Measurements from ENCODE around the gene AJAP1.

Gene AJAP1

DNA sequence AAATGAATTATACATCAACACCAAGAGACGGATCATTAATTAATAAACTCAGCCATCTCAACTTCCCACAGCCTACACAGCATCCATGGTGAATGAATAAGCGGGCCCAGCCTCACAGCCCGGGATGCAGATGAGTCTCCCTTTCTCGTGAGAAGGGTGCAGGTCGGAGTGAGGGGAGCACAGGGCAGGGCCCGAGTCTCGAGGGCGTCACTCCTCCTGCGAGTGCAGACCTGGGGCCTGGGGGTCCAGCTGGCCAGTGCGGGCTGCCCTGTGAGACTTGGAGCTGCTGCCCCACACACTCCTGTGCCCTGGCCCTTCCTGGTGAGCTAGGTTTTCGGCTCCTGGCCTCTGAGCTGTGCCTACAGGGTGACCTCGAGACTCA is 74.7 kb downstream of the AJAP1 start:
- DNase-seq = no peak

DNA sequence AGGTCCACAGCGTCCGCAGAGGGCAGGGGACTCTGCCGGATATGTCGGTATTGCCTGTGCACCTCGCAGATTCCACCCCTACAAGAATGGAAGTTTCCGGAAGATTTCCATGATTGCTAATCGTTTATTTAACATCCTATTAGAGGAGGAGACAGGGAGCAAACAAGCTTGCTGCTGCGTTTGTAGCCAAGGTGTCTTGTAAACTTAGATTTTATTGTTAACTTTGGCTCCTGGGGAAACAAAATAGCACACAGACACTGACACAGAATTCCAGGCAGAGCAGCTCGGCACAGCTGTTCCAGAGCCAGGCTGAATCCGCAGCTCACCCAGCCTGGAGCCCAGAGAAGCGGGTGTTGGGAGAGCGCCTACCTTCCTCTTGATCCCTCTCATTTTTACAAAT is 75.7 kb downstream of the AJAP1 start:
- DNase-seq = no peak

DNA sequence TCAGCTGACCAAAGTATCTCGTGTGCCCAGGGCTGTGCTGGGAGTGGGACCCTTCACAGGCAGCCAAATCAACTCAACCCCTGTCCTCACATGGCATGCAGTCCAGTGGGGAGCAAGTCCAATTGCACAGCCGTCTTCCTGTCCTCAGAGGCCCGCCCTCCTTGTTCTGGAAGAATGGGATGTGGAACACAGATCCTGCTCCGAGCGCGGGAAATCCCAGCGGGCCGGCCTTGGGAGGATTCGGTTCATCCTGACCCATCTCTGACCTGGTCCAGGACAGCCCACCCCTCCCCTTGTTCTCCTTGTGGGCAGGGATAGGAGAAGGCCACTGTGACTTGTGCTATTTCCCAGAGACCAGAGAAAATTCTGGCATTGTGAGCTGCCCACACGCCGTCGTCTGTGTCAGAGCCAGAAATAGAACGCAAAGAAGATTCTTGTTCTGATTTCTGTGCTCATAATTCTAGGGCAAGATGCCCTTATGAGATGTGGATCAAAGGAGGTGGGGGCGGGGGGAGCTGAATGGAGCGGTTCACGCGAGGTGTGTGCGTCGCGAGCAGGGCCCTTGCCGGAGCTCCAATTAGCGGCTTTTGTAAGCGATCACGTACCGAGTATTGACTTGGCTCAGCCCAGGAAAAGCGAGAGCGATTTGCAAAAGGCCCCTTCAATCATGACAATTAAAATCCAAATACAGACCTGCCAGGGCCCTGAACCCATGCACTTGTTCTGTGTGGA is 79.2 kb downstream of the AJAP1 start:
- peak in 9 of 56 donors; percentile 9 to 60 (median 24) for DNase-seq

DNA sequence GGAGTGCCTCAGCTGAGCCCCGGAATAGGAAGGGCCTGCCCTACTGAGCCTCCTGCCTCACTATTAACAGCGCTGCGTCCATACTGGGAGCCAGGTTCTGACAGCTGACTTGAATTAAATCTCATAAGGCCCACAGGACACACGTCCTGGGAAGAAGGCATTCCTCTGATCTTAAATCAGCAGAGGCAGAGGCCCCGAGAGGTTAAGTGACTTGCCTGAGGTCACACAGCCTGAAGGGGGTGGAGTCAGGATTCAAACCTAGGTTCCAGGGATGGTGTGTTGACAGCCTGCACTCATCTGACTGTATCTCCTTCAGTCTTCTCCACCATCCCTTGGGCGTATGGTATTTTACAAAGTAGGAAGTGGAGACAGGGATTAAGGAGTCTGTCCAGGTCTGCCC is 79.8 kb downstream of the AJAP1 start:
- DNase-seq = no peak

DNA sequence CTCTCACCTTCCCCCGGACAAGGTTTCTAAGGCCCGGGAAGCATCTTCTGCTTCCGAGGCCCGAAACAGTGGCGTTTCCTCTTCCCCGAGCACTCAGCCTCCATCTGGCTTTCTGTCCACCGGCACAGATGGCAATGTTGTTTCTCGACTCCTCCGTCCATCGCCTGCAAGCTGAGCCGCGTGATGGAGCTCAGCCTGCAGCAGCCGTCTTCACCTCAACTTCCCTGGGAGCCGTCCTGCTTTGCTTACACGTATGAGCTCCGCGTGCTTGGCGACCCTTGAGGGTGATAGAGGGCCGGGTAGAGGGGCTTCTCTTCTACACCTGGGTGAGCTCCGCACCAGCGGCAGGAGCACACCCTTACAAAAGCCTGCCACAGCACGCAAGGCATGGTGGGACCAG is 80.4 kb downstream of the AJAP1 start:
- DNase-seq = no peak

DNA sequence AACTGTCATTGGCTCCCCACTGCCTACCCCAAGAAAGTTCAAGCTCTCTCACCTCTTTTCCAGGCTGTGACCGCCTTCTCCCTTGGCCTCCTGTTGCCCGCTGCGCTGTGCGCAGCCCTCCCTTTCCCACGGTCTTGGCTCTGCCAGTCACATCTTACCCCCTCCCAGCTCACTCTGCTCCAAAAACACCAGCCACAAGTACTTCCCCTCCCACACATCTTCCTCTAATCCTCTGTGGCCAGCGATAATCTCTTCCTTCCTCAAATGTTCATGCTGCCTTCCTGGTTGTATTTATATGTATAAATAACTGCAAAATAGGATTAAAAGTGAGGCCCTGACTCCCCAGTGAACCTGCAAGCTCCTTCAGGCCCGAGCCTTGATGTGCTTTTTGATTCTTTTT is 81.8 kb downstream of the AJAP1 start:
- no peak for DNase-seq

DNA sequence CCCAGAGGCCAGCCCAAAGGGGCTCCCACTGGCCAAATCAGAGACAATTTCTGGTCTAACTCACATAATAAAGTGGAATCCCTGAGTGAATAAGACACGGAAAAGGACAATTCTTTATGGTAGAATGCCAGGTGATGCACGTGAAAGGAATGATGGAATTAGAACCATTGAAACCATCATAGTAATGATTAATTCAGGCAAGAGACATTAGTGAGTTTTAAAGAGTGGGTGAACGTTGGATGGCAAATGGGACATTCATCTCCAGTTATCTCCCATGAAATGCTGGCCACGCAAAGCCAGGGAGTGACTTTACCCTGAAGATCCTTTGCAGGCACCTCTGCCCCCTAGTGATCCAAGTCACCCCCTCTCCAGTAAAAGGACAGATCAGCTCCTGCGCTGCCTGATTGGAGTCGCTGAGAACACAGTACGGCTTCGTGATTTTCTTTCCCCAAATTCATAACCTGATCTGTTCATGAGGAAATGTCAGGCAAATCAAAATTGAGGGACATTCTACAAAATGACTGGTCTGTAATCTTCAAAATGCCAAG is 87.5 kb downstream of the AJAP1 start:
- peak in 7 of 56 donors; percentile 6 to 22 (median 12) for DNase-seq

DNA sequence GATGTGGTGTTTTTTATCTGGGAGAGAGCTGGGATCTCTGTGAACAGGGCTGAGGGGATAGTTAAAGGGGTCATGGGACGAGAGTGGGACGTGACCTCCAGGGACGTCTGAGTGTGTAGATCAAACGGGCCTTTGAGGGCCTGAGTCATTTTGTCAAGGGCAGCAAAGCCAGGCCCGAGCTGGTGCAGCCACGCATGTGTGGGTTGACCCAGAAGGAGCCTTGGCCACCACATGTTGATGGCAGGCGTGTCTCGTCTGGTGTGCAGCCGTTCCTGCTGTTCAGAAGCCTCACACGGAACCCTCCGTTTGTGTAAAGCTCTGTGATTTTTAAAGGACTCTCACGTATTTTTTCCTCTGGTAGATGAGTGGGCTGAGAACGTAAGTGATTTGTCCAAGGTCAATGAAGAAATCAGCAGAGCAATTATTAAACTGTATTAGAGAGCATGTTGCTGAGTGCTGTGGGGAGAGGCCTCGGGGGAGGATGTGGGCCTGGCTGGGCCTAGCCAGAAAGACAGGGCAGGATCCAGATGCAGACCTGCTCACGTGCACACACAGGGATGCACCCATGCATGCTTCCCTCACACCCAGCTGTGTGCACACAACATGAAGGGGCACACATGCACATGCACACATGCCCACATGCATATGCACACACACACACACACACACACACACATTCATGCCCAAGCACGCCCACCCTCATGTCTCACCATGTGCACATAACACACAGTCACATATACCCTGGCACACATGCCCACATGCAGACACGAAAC is 89.8 kb downstream of the AJAP1 start:
- DNase-seq = no peak

DNA sequence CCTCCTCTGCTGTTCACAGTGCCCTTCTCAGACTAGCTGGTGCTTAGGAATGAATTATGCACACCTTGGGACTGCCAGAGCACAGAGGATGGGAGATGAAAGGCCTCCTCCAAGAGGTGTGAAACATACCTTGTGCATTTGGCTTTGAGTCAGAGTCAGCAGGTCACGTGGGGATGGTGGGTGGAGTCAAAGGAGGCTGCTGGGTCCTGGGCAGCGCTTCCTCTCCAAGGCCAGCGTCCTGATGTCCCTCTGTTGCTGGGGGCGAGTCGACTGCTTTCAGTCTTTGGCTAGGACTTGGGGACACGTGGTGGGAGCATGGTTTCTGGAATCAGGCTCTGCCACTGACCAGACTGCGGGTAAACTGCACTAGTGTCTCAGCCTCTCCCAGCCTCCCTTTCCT is 91.2 kb downstream of the AJAP1 start:
- peak in 1 of 56 donors; percentile 9 for DNase-seq

DNA sequence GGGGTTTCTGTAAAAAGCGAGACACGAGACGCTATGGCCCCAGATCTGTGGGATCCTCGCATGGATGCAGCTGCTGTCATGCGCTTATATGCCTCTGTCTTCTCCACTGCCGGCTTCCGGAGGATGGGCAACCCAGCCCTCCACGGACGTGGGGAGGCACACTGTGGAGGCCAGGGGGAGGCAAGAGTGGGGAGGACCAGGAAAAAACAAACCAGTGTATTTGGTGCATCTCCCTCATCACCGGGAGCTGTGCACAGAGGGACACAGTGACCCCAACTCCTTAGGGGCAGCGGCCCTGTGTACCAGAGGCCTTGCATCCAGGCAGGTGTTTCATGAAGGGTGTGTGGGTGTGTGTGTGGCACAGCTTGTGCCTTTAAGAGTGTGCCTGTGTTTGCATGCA is 95.0 kb downstream of the AJAP1 start:
- no peak for DNase-seq

DNA sequence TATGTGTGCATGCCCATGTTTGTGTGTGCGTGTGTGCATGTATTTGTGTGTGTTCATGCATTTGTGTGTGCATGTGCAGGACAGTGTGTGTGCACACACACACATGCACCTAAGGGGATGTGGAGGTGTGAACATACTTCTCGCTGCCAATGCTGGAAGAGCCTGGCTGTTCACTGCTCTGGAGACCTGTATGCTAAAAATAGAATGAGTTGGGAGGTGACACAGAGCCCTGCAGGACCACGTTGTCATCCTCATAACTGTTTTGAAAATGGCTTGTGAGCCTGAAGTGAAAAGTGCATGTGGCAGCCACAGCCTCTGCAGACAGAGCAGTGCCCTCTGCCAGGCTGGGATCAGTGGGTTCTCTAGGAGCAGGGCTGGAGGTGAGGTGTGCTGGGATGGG is 95.8 kb downstream of the AJAP1 start:
- DNase-seq = no peak

DNA sequence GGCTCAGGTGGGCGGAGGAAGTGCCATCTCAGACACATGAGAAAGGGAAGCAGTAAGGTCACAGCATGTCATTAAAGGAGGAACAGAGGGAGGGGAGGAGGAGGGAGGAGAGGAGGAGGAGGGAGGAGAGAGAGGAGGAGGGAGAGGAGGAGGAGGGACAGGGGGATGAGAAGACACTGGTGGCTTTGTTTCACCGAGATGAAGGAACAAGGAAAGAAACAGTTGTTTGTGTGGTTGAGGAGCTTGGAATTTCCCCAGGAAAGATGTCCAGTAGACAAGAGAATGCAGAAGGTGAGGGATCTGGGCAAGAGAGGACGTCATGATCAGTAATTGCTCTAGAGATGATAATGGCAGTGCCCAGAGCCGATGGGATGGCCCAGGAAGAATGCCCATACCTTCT is 97.7 kb downstream of the AJAP1 start:
- DNase-seq = peak in 20 of 56 donors; percentile 5 to 41 (median 19)

DNA sequence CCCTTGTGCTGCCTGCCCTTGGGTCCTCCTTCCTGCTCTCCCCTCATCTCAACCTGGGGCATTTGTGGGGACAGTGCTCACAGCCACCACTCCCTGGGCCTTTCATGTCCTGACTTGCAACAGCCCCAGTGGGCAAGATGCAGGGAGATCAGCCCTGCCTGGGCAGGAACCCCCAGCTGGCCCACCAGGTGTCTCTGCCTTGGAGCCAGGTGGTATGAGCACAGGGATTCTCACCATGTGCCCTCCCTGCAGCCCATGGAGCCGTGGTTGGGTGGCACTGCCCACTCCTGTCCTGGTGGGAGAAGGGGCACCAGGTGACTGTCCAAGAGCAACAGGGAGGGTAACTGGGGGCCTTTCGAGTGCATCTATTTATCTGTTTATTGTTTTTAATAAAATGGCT is 100.4 kb downstream of the AJAP1 start:
- DNase-seq = no peak

DNA sequence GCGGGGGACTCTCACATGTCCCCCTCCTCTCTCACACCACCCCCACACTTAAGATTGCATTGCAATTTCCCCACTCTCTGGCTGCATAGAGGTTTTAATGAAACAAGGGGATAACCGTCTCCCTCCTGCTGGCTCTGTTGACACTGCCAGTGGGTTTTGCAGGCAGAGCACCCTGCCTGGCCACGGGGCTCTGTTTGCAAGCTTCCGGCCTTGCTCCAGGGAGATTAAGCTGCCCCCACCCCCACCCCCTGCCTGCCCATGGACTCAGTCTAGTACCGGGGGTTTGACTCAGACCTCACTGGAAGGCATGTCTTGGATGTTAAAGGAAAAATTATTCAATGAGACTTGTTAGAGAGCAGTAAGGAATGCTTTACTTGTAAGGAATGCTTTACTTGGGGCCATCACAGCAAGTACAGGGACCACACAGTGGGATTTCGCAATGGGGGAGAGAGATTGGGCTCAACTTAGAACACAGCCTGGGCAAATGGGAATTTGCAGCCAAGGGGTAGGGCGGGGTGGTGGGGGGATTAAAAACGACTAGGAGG is 101.0 kb downstream of the AJAP1 start:
- no peak for DNase-seq

DNA sequence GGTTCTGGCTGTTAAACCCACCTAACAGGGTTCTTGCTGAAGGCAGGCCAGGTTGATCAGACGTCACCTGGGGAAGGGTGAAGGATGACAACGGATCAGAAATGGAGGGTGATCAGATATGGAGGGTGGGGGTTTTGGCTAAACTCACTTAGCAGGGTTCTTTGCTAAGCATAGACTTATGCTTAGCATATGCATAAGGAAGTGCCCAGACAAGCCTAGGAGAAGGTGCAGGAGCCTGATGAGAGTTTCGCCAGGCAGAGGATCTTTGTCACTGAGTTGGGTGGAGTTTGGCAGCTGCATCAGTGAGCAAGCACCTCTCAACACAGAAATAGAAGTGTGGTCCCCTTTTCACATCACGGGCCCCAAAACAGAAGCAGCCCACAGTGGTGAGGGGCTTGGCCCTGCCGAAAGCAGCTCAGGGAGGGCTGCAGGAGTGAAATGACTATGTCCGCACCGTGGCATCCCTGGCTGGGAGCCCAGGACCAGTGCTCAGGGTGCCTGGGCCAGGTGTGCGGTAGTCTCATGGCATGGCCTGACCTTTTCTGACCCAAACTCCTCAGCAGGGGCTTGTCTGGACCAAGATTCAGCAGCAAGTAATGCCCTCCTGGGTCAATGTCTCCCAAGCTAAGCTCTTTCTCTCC is 101.6 kb downstream of the AJAP1 start:
- no peak for DNase-seq

DNA sequence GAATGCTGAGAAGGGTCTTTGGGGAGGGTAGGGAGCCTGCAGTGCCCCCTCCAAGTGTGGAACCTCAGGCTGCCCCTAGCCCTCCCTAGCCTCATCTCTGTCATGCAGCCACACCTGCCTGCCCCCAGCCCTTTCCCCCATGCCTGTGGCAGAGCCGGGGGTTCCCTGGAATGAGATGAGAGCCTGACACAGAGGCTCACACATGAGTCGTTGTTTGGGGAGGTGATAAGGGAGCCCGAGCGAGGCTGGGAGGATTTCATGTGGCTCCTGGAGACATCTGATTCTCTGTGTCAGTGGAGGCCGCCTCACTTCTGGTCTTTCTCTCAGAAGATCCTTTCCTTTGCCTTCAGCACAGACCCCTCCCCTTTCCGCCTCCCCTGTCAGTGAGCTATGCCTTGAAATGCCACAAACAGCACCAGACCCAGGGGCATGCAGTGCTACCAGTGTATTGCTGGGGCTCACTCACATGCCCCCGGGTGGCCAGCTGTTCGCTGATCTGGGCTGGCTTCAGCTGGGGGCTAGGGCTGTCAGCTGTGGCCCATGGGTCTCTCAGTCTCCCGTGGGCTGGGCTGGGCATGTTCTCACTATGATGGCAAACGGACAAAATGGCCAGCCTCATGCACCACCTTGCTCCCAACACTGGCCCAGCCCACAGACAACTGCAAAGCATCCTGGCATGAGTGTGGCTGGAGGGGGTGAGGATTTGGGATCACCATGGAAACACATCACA is 102.6 kb downstream of the AJAP1 start:
- DNase-seq = no peak

DNA sequence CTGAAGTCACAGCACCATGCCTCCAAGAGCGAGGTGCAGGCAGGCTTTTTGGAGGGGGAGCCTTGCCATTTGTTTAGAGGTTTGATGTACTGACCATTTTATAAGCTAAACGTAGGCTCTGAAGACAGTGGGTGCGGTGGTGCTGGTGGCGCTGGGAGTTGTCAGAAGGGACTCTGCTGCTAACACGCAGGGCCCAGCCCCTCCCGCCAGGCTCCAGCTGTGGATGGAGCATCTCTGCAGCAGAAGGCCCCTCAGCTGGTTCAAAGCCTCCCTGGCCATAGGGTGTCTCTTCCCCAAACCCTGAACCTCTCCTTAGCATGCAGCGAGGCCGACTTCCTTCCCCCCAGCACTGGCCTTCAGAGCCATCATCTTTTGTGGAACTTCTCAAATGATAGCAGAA is 105.3 kb downstream of the AJAP1 start:
- DNase-seq = no peak

DNA sequence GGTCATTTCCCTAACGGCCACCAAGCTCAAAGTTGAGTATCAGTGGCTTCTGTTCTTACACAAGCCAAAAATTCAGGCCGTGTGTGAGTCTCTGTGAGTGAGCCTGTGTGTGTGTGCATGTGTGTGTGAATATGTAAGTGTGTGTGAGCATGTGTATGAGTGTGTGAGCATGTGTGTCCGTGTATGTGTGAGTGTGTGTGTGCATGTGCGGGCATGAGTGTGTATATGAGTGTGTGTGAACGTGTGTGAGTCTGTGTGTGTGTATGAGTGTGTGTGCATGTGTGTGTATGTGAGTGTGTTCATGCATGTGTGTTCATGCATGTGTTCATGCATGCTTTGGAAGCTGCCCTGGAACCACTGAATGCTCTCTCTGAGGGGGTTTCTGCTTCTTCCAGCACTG is 105.7 kb downstream of the AJAP1 start:
- DNase-seq = no peak

DNA sequence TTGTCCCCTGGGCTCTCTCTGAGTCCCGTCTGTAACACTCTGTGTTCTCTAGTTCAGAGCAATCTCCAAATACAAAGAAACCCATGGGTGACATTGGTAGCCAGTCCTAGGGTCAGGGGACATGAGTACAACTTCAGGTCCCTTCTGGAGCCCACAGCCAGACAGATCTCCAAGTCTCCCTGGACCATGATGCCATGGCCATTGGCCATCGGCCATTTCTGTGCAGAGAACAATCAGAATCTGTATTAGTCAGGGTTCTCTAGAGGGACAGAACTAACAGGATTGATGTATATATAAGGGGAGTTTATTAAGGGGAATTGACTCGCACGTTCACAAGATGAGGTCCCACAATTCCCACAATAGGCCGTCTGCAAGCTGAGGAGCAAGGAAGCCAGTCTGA is 106.9 kb downstream of the AJAP1 start:
- DNase-seq = peak in 3 of 56 donors; percentile 4 to 26 (median 13)

DNA sequence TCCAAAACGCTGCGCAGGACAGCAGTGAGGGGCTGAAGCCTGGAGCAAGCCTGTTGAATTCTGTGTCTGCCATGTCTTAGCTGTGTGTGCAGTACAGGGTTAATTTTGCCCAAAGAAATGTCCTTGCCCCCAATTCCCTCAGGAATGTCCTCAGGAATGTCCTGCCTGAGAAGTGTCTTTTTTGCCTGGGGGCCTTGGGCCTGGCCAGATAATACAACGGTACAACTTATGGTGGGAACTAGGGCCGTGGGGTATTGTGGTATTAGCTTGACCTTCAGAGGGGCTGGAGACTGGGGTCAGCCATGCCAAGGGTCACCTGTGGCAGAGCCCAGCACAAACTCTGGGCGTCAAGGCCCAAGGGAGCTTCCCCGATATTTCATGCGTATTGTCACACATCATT is 107.7 kb downstream of the AJAP1 start:
- no peak for DNase-seq

DNA sequence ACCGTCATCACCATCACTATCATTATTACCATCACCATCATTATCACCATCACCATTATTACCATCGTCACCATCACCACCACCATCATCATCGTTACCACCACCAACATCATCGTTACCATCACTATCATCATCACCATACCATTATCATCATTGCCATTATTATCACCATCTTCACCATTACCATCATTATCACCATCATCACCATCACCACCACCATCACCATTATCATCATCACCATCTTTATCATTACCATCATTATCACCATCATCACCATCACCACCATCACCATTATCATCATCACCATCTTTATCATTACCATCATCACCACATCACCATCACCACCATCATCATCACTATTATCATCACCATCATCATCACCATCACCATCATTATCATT is 112.9 kb downstream of the AJAP1 start:
- no peak for DNase-seq
